Brain microvascular endothelial cell (primary cell): ENCODE measurements around the gene FYN.
"Not testable (repeated sequence)": the region's sequence is repeated elsewhere in the genome, so short reads cannot be mapped to it uniquely, and the experiment has no call there.

Source experiments
- DNase-seq: peaks from one replicate; pipeline ENCODE4 v3.0.0-alpha.2; 2020
- H3K27ac ChIP-seq: fragments of 250-450 bp; sonication (Bioruptor Pico); 2 replicates; pipeline ENCODE4 v1.5.1; 2020; ENCODE audit warnings: mild to moderate bottlenecking, moderate library complexity
- H3K27me3 ChIP-seq: fragments of 250-450 bp; sonication (Bioruptor Pico); replicated peaks from 2 replicates; pipeline ENCODE4 v1.5.1; 2020; ENCODE audit warnings: mild to moderate bottlenecking
- H3K36me3 ChIP-seq: fragments of 250-450 bp; sonication (Bioruptor Pico); replicated peaks from 2 replicates; pipeline ENCODE4 v1.5.1; 2020; ENCODE audit warnings: mild to moderate bottlenecking
- H3K4me3 ChIP-seq: 2 replicates; pipeline ENCODE4 v1.5.1; 2011; ENCODE audit warnings: low read depth, mild to moderate bottlenecking, control low read depth, low read length, moderate library complexity
- CTCF ChIP-seq: IDR thresholded peaks from 2 replicates; pipeline ENCODE4 v1.5.1; 2011; ENCODE audit warnings: low read depth, mild to moderate bottlenecking, moderate library complexity, low read length, control low read depth, inconsistent platforms; ENCODE audit errors: missing control alignments
- in situ Hi-C: cut with HindIII; loops from 2 replicates; pipeline ENCODE4 v1.10.0; 2017; ENCODE audit warnings: low sequenced_read_pairs, low pct_ligation_motif_present

FYN gene

DNA sequence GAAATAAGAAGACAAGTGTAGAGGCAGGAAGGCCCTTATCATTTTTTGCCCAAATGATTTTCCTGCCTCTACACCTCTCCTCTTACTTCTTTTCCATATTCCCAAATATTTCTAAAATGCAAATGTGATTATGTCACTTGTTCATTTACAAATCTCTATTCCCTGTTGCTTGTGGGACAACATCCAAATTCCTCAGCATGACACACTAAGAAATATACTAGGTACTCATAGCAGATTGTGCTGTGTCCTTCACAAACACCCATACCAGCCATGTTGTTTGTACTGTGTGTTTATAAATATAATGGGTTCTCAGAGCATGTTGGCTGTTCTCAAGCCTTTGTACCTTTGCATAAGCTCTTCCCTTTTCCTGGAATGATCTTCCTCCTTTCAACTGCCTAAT, 17.7 kb upstream of the FYN start:
- no peak overlapping the region for H3K4me3 ChIP-seq
- no peak for DNase-seq
- H3K27me3 ChIP-seq: no peaks in the 10 kb centered on the region
- no peaks in the 10 kb centered on the region for H3K36me3 ChIP-seq
- in situ Hi-C loops: no loop called here
- no peak overlapping the region for H3K27ac ChIP-seq
- no peak for TF ChIP-seq CTCF

GRCh38 chr6:111888928-111889695, 15.9 kb upstream of the FYN start:
- Histone ChIP-seq H3K36me3 (no peaks in the 10 kb centered on the region), H3K4me3 (peak overlapping the region; percentile 32), H3K27ac (no peak overlapping the region), H3K27me3 (no peaks in the 10 kb centered on the region)
- TF ChIP-seq CTCF: no peak
- DNase-seq: no peak
- in situ Hi-C loops: no loop called here

GRCh38 chr6:111886793-111887192, 13.5 kb upstream of the FYN start:
- in situ Hi-C loops, H3K27ac ChIP-seq, DNase-seq, H3K27me3 ChIP-seq, H3K36me3 ChIP-seq, H3K4me3 ChIP-seq: not testable (repeated sequence)

GRCh38 chr6:111885373-111886027, 12.2 kb upstream of the FYN start:
- no peak overlapping the region for H3K27ac ChIP-seq
- no peak for DNase-seq
- in situ Hi-C loops: no loop called here
- H3K36me3 ChIP-seq: no peaks in the 10 kb centered on the region
- H3K4me3 ChIP-seq: no peak overlapping the region
- no peak for TF ChIP-seq CTCF
- no peaks in the 10 kb centered on the region for H3K27me3 ChIP-seq

GRCh38 chr6:111884068-111884467, 10.8 kb upstream of the FYN start:
- Histone ChIP-seq H3K27me3 (no peaks in the 10 kb centered on the region), H3K27ac (no peak overlapping the region), H3K36me3 (no peaks in the 10 kb centered on the region), H3K4me3 (no peak overlapping the region)
- in situ Hi-C loops: no loop called here
- no peak for DNase-seq
- no peak for TF ChIP-seq CTCF

DNA sequence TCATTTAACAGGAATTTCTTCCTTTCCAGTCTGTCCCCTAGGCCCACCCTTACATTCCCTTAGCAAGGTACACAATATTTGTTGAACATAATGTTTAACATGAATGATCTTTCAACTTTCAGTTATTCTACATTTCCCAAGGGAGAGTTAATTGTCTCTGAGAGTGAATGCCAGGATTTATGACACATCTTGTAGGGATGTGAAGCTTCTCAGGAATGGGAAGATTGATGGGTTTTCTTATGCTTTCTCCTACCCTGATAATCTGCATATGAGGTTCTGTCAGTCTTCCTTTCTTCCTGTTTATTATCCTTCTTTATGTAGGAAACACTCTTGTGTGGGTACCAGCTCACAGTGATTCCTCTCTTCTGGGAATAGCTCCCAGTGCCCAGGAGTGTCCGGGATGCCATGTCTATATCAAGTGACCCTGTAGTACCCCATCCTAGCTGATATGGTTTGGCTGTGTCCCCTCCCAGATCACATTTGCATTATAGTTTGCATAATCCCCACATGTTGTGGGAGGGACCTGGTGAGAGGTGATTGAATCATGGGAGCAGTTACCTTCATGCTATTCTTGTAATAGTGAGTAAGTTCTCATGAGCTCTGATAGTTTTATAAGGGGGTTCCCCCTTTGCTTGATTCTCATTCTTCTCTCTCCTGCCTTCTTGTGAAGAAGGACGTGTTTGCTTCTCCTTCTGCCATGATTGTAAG, 7.1 kb upstream of the FYN start:
- in situ Hi-C loops: no loop called here
- no peak for DNase-seq
- TF ChIP-seq CTCF: no peak

More for the DNA sequence above, 7.1 kb upstream of the FYN start:
- H3K27ac ChIP-seq: no peak overlapping the region
- no peak overlapping the region for H3K4me3 ChIP-seq
- H3K27me3 ChIP-seq: no peaks in the 10 kb centered on the region
- H3K36me3 ChIP-seq: no peaks in the 10 kb centered on the region
